ENCODE measurements around the gene STK17A. TPM values are rescaled to one million over a fixed set of nuclear protein-coding genes. Genes with fewer than 3 reads are reported as not detected.

STK17A gene
- total and polyA plus RNA-seq, 4 donors: 11.7 to 34.7 (median 22.0) TPM

GRCh38 chr7:43630482-43630881, 47.6 kb downstream of the STK17A start:
- Histone ChIP-seq H3K4me1 (ENCODE audit: control insufficient read depth in 5 of 5, insufficient read depth in 5 of 5, low read length in 5 of 5) (peaks cover 0 to 4% (median 0%) of the 10 kb centered on the region in 5 donors), H3K9me3 (ENCODE audit: control insufficient read depth in 4 of 4, insufficient read depth in 3 of 4, low read length in 3 of 4) (no peaks in the 10 kb centered on the region), H3K27ac (ENCODE audit: low read depth in 1 of 2, low read length in 1 of 2) (no peak overlapping the region), H3K27me3 (ENCODE audit: control insufficient read depth in 3 of 3, insufficient read depth in 3 of 3, low read length in 2 of 3) (no peaks in the 10 kb centered on the region), H3K9ac (ENCODE audit: insufficient read depth in 1 of 2, low read length in 2 of 2) (no peak overlapping the region), H3K4me3 (no peak overlapping the region), H3K36me3 (ENCODE audit: control insufficient read depth in 4 of 4, insufficient read depth in 4 of 4, low read length in 4 of 4) (peaks cover 8 to 21% (median 18%) of the 10 kb centered on the region in 4 donors)
- 60 to 92% methylated on average over 3 of the region's 3 CpGs for WGBS, 2 donors
- ATAC-seq (ENCODE audit: insufficient read depth, low FRiP score) (no peak), DNase-seq (no peak)
- no peak for TF ChIP-seq CTCF (IDR thresholded peaks at IDR 0.05; ENCODE audit: control extremely low read depth, extremely low read depth)

GRCh38 chr7:43631559-43631958, 48.7 kb downstream of the STK17A start:
- no peak for DNase-seq
- WGBS, 2 donors: 91 to 94% methylated on average over 2 of the region's 2 CpGs

GRCh38 chr7:43632746-43633145, 49.8 kb downstream of the STK17A start:
- Histone ChIP-seq H3K36me3 (ENCODE audit: control insufficient read depth in 4 of 4, insufficient read depth in 4 of 4, low read length in 4 of 4) (peaks cover 19 to 29% (median 24%) of the 10 kb centered on the region in 4 donors), H3K4me1 (ENCODE audit: control insufficient read depth in 5 of 5, insufficient read depth in 5 of 5, low read length in 5 of 5) (peaks cover 0 to 11% (median 3%) of the 10 kb centered on the region in 5 donors)
- no peak for ATAC-seq (ENCODE audit: insufficient read depth, low FRiP score)

More at GRCh38 chr7:43631559-43631958, 48.7 kb downstream of the STK17A start:
- Histone ChIP-seq H3K36me3 (ENCODE audit: control insufficient read depth in 4 of 4, insufficient read depth in 4 of 4, low read length in 4 of 4) (peaks cover 15 to 26% (median 16%) of the 10 kb centered on the region in 4 donors), H3K9me3 (ENCODE audit: control insufficient read depth in 4 of 4, insufficient read depth in 3 of 4, low read length in 3 of 4) (no peaks in the 10 kb centered on the region), H3K4me1 (ENCODE audit: control insufficient read depth in 5 of 5, insufficient read depth in 5 of 5, low read length in 5 of 5) (peaks cover 0 to 4% (median 0%) of the 10 kb centered on the region in 5 donors), H3K9ac (ENCODE audit: insufficient read depth in 1 of 2, low read length in 2 of 2) (no peak overlapping the region), H3K4me3 (no peak overlapping the region), H3K27ac (ENCODE audit: low read depth in 1 of 2, low read length in 1 of 2) (no peak overlapping the region), H3K27me3 (ENCODE audit: control insufficient read depth in 3 of 3, insufficient read depth in 3 of 3, low read length in 2 of 3) (no peaks in the 10 kb centered on the region)
- no peak for TF ChIP-seq CTCF (IDR thresholded peaks at IDR 0.05; ENCODE audit: control extremely low read depth, extremely low read depth)
- ATAC-seq (ENCODE audit: insufficient read depth, low FRiP score): no peak

More at GRCh38 chr7:43632746-43633145, 49.8 kb downstream of the STK17A start:
- Histone ChIP-seq H3K27me3 (ENCODE audit: control insufficient read depth in 3 of 3, insufficient read depth in 3 of 3, low read length in 2 of 3) (no peaks in the 10 kb centered on the region), H3K27ac (ENCODE audit: low read depth in 1 of 2, low read length in 1 of 2) (no peak overlapping the region), H3K9ac (ENCODE audit: insufficient read depth in 1 of 2, low read length in 2 of 2) (no peak overlapping the region), H3K4me3 (no peak overlapping the region), H3K9me3 (ENCODE audit: control insufficient read depth in 4 of 4, insufficient read depth in 3 of 4, low read length in 3 of 4) (no peaks in the 10 kb centered on the region)
- DNase-seq: no peak
- TF ChIP-seq CTCF (IDR thresholded peaks at IDR 0.05; ENCODE audit: control extremely low read depth, extremely low read depth): no peak
- 94 to 95% methylated on average over 4 of the region's 4 CpGs for WGBS, 2 donors
